Caco-2 (cell line): ENCODE results near the gene PKDREJ. TPM values are rescaled to one million over a fixed set of nuclear protein-coding genes. Genes with fewer than 3 reads are reported as not detected.
A peak's percentile ranks its signal among the peaks of the same experiment; 100 is the strongest.

Experiments
- BruUV-seq: library from RNA; stranded (reverse); fragments of 400-500 nt; replicated peaks from 2 replicates; lab custom pipeline; 2021; lab: Mats Ljungman, UMichigan
- CTCF ChIA-PET: fragments of 300-600 bp; sonication (Branson Sonifier 250); formaldehyde crosslinking; loops from one replicate; lab custom pipeline; 2022; ENCODE audit warnings: antibody characterized with exemption; lab: Charles Lee
- POLR2A ChIA-PET: fragments of 300-600 bp; sonication (Branson Sonifier 250); formaldehyde crosslinking; loops from one replicate; lab custom pipeline; 2022; ENCODE audit warnings: antibody characterized with exemption; lab: Charles Lee
- DNase-seq, 2 experiments: peaks; one replicate each; pipeline versions ENCODE4 v3.0.0 to v3.0.0-alpha.2; 2020 to 2022
- H3K27me3 ChIP-seq: replicated peaks from 2 replicates; pipeline ENCODE4 v1.6.0; 2011; ENCODE audit warnings: low read length; ENCODE audit not compliant: control insufficient read depth, insufficient read depth
- H3K36me3 ChIP-seq: 2 replicates; pipeline ENCODE4 v1.5.1; 2011; ENCODE audit warnings: low read length; ENCODE audit not compliant: control insufficient read depth, insufficient read depth
- H3K4me1 ChIP-seq: fragments of 250-450 bp; sonication (Bioruptor Pico); 2 replicates; pipeline ENCODE4 v1.5.1; 2020; ENCODE audit warnings: mild to moderate bottlenecking
- H3K4me3 ChIP-seq: 2 replicates; pipeline ENCODE4 v1.5.1; 2011; ENCODE audit warnings: low read depth, mild to moderate bottlenecking, control low read depth, low read length
- H3K9me3 ChIP-seq: fragments of 250-450 bp; sonication (Bioruptor Pico); 2 replicates; pipeline ENCODE4 v1.5.1; 2020; ENCODE audit warnings: mild to moderate bottlenecking, moderate library complexity
- H3K27ac Mint-ChIP-seq: one replicate; pipeline ENCODE4 v1.8.0; 2022; ENCODE audit warnings: mixed read lengths; ENCODE audit not compliant: unreplicated experiment
- H3K27me3 Mint-ChIP-seq: one replicate; pipeline ENCODE4 v1.8.0; 2022; ENCODE audit warnings: mixed read lengths; ENCODE audit not compliant: insufficient read depth, unreplicated experiment
- H3K36me3 Mint-ChIP-seq: one replicate; pipeline ENCODE4 v1.8.0; 2022; ENCODE audit warnings: mild to moderate bottlenecking, mixed read lengths; ENCODE audit not compliant: insufficient read depth, unreplicated experiment
- H3K4me1 Mint-ChIP-seq: one replicate; pipeline ENCODE4 v1.8.0; 2022; ENCODE audit warnings: low read depth, mixed read lengths; ENCODE audit not compliant: unreplicated experiment
- H3K4me3 Mint-ChIP-seq: one replicate; pipeline ENCODE4 v1.8.0; 2022; ENCODE audit warnings: mild to moderate bottlenecking, moderate library complexity, mixed read lengths; ENCODE audit not compliant: unreplicated experiment
- H3K9me3 Mint-ChIP-seq: one replicate; pipeline ENCODE4 v1.8.0; 2022; ENCODE audit warnings: mixed read lengths; ENCODE audit not compliant: unreplicated experiment
- CTCF ChIP-seq, 2 experiments: fragments of 200-600 bp in 1 of 2; IDR thresholded peaks; 1 replicate in 1 of 2; 2 replicates in 1 of 2; pipeline versions ENCODE4 v1.5.1 to v1.8.0; 2011 to 2022; ENCODE audit warnings: antibody characterized with exemption in 1 of 2, control low read depth in 1 of 2, inconsistent platforms in 1 of 2, low read depth in 1 of 2, low read length in 1 of 2, mild to moderate bottlenecking in 1 of 2, moderate library complexity in 1 of 2; ENCODE audit not compliant: insufficient read depth in 1 of 2, severe bottlenecking in 1 of 2, unreplicated experiment in 1 of 2
- intact Hi-C: fragments of 100-400 bp; cut with micrococcal nuclease; formaldehyde crosslinking; loops from one replicate; pipeline ENCODE4 v1.10.0; 2022; ENCODE audit not compliant: unreplicated experiment
- total RNA-seq: library from RNA; stranded (reverse); gene quantifications from 2 replicates; pipeline ENCODE4 v1.2.3, GENCODE V29; 2022

Gene PKDREJ
- total RNA-seq, 1 experiment from 2014 or later: not detected

GRCh38 chr22:46250783-46251125 is 12.4 kb downstream of the PKDREJ start:
- Mint-ChIP-seq H3K27me3 (no peaks in the 10 kb centered on the region), H3K9me3 (no peaks in the 10 kb centered on the region), H3K4me3 (peak overlapping the region; percentile 93), H3K36me3 (no peaks in the 10 kb centered on the region), H3K27ac (peak overlapping the region; percentile 90), H3K4me1 (peaks cover 7% of the 10 kb centered on the region)
- peak in 1 of 2 experiments; percentile 40 for DNase-seq
- no peak for TF ChIP-seq CTCF (IDR thresholded peaks at IDR 0.05; ENCODE audit: insufficient read depth in 1 of 2, low read depth in 1 of 2, low read length in 1 of 2, severe bottlenecking in 1 of 2, unreplicated experiment in 1 of 2)
- Histone ChIP-seq H3K9me3 (no peaks in the 10 kb centered on the region), H3K27me3 (no peaks in the 10 kb centered on the region), H3K4me1 (peaks cover 12% of the 10 kb centered on the region), H3K4me3 (peak overlapping the region; percentile 78), H3K36me3 (no peaks in the 10 kb centered on the region)
- intact Hi-C loops: loop anchor here (1.0 kb wide), 3 partner anchors 17 to 128 kb away; partner anchors contain the start of gene GTSE1
- ChIA-PET CTCF (interaction anchor here (0.9 to 1.5 kb wide), 4 partner anchors 46 to 244 kb away, joined by 3 to 5 read pairs (median 3); partner anchors contain the start of genes GTSE1 and TRMU), POLR2A (interaction anchor here (0.6 to 1.0 kb wide), 4 partner anchors 17 to 64 kb away, joined by 3 to 8 read pairs (median 4); partner anchors contain the start of genes GTSE1 and TTC38)
- BruUV-seq: no TSS peak

GRCh38 chr22:46250035-46250782 is 12.9 kb downstream of the PKDREJ start, which contains the start of gene CDPF1:
Gene CDPF1, minus strand, starts transcription at chr22:46250293. Its CDS starts 2,009 bp downstream, at chr22:46248284.
- Histone ChIP-seq H3K27me3 (no peaks in the 10 kb centered on the region), H3K9me3 (no peaks in the 10 kb centered on the region), H3K36me3 (no peaks in the 10 kb centered on the region), H3K4me1 (peaks cover 12% of the 10 kb centered on the region), H3K4me3 (peak within 1 kb of the TSS; percentile 78)
- H3K9me3 Mint-ChIP-seq: no peaks in the 10 kb centered on the region
- ChIA-PET POLR2A (interaction anchor here (0.6 to 1.0 kb wide), 5 partner anchors 17 to 100 kb away, joined by 3 to 8 read pairs (median 3); partner anchors contain the start of genes GTSE1, PPARA and TTC38), CTCF (interaction anchor here (0.9 to 1.5 kb wide), 4 partner anchors 46 to 244 kb away, joined by 3 to 5 read pairs (median 3); partner anchors contain the start of genes GTSE1 and TRMU)
- peak within 1 kb of the TSS; percentile 90 for H3K27ac Mint-ChIP-seq
- no peaks in the 10 kb centered on the region for H3K36me3 Mint-ChIP-seq
- BruUV-seq: no TSS peak
- DNase-seq: peak; percentile 88 to 95
- H3K4me1 Mint-ChIP-seq: peaks cover 7% of the 10 kb centered on the region
- intact Hi-C loops: loop anchor here (1.0 kb wide), 3 partner anchors 17 to 128 kb away; partner anchors contain the start of gene GTSE1
- peak within 1 kb of the TSS; percentile 93 for H3K4me3 Mint-ChIP-seq
- no peaks in the 10 kb centered on the region for H3K27me3 Mint-ChIP-seq
- no peak for TF ChIP-seq CTCF (IDR thresholded peaks at IDR 0.05; ENCODE audit: insufficient read depth in 1 of 2, low read depth in 1 of 2, low read length in 1 of 2, severe bottlenecking in 1 of 2, unreplicated experiment in 1 of 2)

GRCh38 chr22:46247443-46247975 is 15.6 kb downstream of the PKDREJ start:
- Histone ChIP-seq H3K27me3 (no peaks in the 10 kb centered on the region), H3K4me3 (no peak overlapping the region), H3K9me3 (no peaks in the 10 kb centered on the region), H3K36me3 (no peaks in the 10 kb centered on the region), H3K4me1 (peaks cover 12% of the 10 kb centered on the region)
- H3K9me3 Mint-ChIP-seq: no peaks in the 10 kb centered on the region
- H3K27me3 Mint-ChIP-seq: no peaks in the 10 kb centered on the region
- POLR2A ChIA-PET: interaction anchor here (0.6 kb wide), 1 partner anchor 21 kb away, joined by 5 read pairs; the partner anchor contains the start of gene TTC38
- BruUV-seq: no TSS peak
- H3K36me3 Mint-ChIP-seq: no peaks in the 10 kb centered on the region
- no peak for DNase-seq
- TF ChIP-seq CTCF (IDR thresholded peaks at IDR 0.05; ENCODE audit: insufficient read depth in 1 of 2, low read depth in 1 of 2, low read length in 1 of 2, severe bottlenecking in 1 of 2, unreplicated experiment in 1 of 2): no peak
- H3K4me3 Mint-ChIP-seq: no peak overlapping the region
- CTCF ChIA-PET: no interaction called here
- intact Hi-C loops: no loop called here
- peaks cover 7% of the 10 kb centered on the region for H3K4me1 Mint-ChIP-seq
- H3K27ac Mint-ChIP-seq: no peak overlapping the region
